T-cell (primary cell): ENCODE measurements around the gene SDHA. TPM values are rescaled to one million over a fixed set of nuclear protein-coding genes. Genes with fewer than 3 reads are reported as not detected.

Experiments
- ATAC-seq, 4 experiments: fragments of 200-7000 bp in 3 of 4; fragments of 150-1000 bp in 1 of 4; cut with Tn5 transposase; replicated peaks in 1 of 4; 1 replicate in 3 of 4; 2 replicates in 1 of 4; pipeline ENCODE4 v1.10.0; 2021; ENCODE audit warnings: moderate library complexity in 3 of 4, mild to moderate bottlenecking in 2 of 4, moderate number of reproducible peaks in 1 of 4
- CTCF ChIA-PET, 2 donors: fragments of 300-600 bp; sonication (Branson Sonifier 250); formaldehyde crosslinking; loops; one replicate each; lab custom pipeline; 2022; ENCODE audit warnings: antibody characterized with exemption in 2 of 2; lab: Charles Lee
- POLR2A ChIA-PET, 2 donors: fragments of 300-600 bp; sonication (Branson Sonifier 250); formaldehyde crosslinking; loops; one replicate each; lab custom pipeline; 2022; ENCODE audit warnings: antibody characterized with exemption in 2 of 2; lab: Charles Lee
- DNase-seq, 35 experiments: peaks; one replicate each; pipeline versions ENCODE4 v3.0.0 to v3.0.0-alpha.2; 2013 to 2023
- H3K27ac ChIP-seq: one replicate; pipeline ENCODE4 v1.5.1; 2013; ENCODE audit warnings: low read length
- H3K27me3 ChIP-seq, 2 experiments: replicated peaks in 1 of 2; 1 replicate in 1 of 2; 2 replicates in 1 of 2; pipeline versions ENCODE4 v1.6.1 to v1.7.0; 2013; ENCODE audit warnings: low read length in 1 of 2, mixed read lengths in 1 of 2; ENCODE audit not compliant: control insufficient read depth in 2 of 2, insufficient read depth in 2 of 2; ENCODE audit errors: extremely low read depth in 1 of 2
- H3K36me3 ChIP-seq, 2 donors: 1 replicate in 1 of 2; 2 replicates in 1 of 2; pipeline versions ENCODE4 v1.6.1 to v1.7.0; 2013; ENCODE audit warnings: low read length in 1 of 2; ENCODE audit not compliant: control insufficient read depth in 2 of 2, insufficient read depth in 1 of 2; ENCODE audit errors: extremely low read depth in 1 of 2
- H3K4me1 ChIP-seq, 2 experiments: 1 replicate in 1 of 2; 2 replicates in 1 of 2; pipeline versions ENCODE4 v1.6.1 to v1.7.0; 2013; ENCODE audit warnings: low read length in 2 of 2, mixed read lengths in 1 of 2; ENCODE audit not compliant: insufficient read depth in 2 of 2, control insufficient read depth in 1 of 2; ENCODE audit errors: extremely low read depth in 1 of 2
- H3K4me3 ChIP-seq, 2 donors: 1 replicate in 1 of 2; 2 replicates in 1 of 2; pipeline versions ENCODE4 v1.5.1 to v1.7.0; 2013; ENCODE audit warnings: mild to moderate bottlenecking in 2 of 2, low read length in 1 of 2, moderate library complexity in 1 of 2; ENCODE audit not compliant: control insufficient read depth in 1 of 2; ENCODE audit errors: extremely low read depth in 1 of 2
- H3K9me3 ChIP-seq: 2 replicates; pipeline ENCODE4 v1.7.0; 2013
- H3K27ac Mint-ChIP-seq, 2 donors: one replicate each; pipeline ENCODE4 v1.8.0; 2020 to 2021; ENCODE audit warnings: mild to moderate bottlenecking in 2 of 2, mixed read lengths in 2 of 2
- H3K27me3 Mint-ChIP-seq, 2 donors: one replicate each; pipeline ENCODE4 v1.8.0; 2021 to 2022; ENCODE audit warnings: mixed read lengths in 2 of 2
- H3K36me3 Mint-ChIP-seq: one replicate; pipeline ENCODE4 v1.8.0; 2021; ENCODE audit warnings: mixed read lengths
- H3K4me1 Mint-ChIP-seq, 3 donors: one replicate each; pipeline ENCODE4 v1.8.0; 2020 to 2022; ENCODE audit warnings: mixed read lengths in 3 of 3, mild to moderate bottlenecking in 1 of 3
- H3K4me3 Mint-ChIP-seq, 3 donors: one replicate each; pipeline ENCODE4 v1.8.0; 2020 to 2022; ENCODE audit warnings: mild to moderate bottlenecking in 3 of 3, mixed read lengths in 3 of 3, moderate library complexity in 3 of 3
- H3K9me3 Mint-ChIP-seq, 3 donors: one replicate each; pipeline ENCODE4 v1.8.0; 2020 to 2022; ENCODE audit warnings: mixed read lengths in 3 of 3
- WGBS: methylation state at CpG from one replicate; pipeline ENCODE4 v1.1.5; 2013; ENCODE audit warnings: missing lambda C conversion rate; ENCODE audit not compliant: insufficient coverage; 5-methylcytosine and 5-hydroxymethylcytosine counted together
- total RNA-seq, 35 experiments: library from RNA in 6 of 35; stranded (reverse) in 6 of 35; fragments of 120-200 nt in 1 of 35; gene quantifications; one replicate each; pipeline versions ENCODE4 v1.2.1 to v1.2.4 and lab custom pipeline; 2013 to 2026

The SDHA gene
- total RNA-seq, 5 donors from 2014 or later (not counting 1 experiment from before 2014, with no cell fraction given): 122 to 209 (median 140) TPM

DNA sequence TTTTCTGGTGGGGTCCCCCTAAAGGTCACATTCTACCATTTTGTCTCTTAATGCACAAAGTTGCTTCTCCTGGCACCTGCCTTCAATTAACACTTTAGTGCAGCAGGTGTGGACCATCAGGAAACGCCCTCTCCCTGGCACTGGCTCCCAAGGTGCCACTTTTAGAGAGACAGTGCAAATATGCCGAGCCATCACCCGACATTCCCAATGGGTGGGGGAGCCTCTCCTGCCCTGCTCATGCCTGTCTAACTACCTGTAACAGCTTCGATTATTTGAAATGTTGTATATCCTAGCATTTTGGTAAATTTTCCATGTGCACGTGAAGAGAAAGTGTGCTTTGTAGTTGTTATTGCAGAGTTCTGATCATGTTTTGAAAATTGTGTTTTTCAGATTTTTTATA, 40.0 kb upstream of the SDHA start:
- ATAC-seq: no peak
- ChIA-PET CTCF (no interaction called here), POLR2A (no interaction called here)
- Histone ChIP-seq H3K9me3 (no peaks in the 10 kb centered on the region), H3K4me3 (no peak overlapping the region), H3K4me1 (no peaks in the 10 kb centered on the region), H3K27me3 (peaks cover 0 to 30% of the 10 kb centered on the region in 2 experiments), H3K27ac (no peak overlapping the region), H3K36me3 (no peaks in the 10 kb centered on the region)
- WGBS: 81% methylated on average over 2 of the region's 5 CpGs
- DNase-seq: no peak
- H3K36me3 Mint-ChIP-seq: no peaks in the 10 kb centered on the region
- H3K27ac Mint-ChIP-seq: no peak overlapping the region
- H3K9me3 Mint-ChIP-seq: no peaks in the 10 kb centered on the region
- no peaks in the 10 kb centered on the region for H3K4me1 Mint-ChIP-seq
- H3K27me3 Mint-ChIP-seq: peaks cover 10 to 27% of the 10 kb centered on the region in 2 donors
- H3K4me3 Mint-ChIP-seq: no peak overlapping the region

DNA sequence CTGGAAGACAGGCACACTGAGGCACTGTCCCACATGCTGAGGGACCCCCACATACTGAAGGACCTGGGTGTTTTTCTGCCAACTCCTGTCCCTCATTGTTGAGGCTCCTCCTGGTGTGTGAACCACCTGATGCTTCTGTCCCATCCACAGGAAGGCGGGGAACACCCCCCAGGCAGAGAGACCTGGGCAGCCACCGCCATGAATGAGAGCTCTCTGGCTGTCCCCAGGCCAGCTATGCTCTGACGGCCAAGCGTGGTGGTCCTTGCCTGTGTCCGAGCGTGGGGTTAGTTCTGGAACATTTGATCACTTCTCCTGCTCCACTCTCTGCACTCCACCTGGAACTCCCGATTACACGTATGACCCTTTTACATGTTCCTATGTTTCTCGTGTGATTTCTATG, 38.7 kb upstream of the SDHA start:
- H3K9me3 ChIP-seq: no peaks in the 10 kb centered on the region
- peaks cover 6 to 19% of the 10 kb centered on the region in 2 donors for H3K27me3 Mint-ChIP-seq
- no peak for ATAC-seq
- no peak overlapping the region for H3K4me3 Mint-ChIP-seq
- no peak overlapping the region for H3K4me3 ChIP-seq
- no peaks in the 10 kb centered on the region for H3K36me3 ChIP-seq
- H3K27ac Mint-ChIP-seq: no peak overlapping the region
- no peak for DNase-seq
- H3K27ac ChIP-seq: no peak overlapping the region
- H3K27me3 ChIP-seq: peaks cover 0 to 25% of the 10 kb centered on the region in 2 experiments
- POLR2A ChIA-PET: no interaction called here
- no peaks in the 10 kb centered on the region for H3K9me3 Mint-ChIP-seq
- WGBS: 84% methylated on average over 8 of the region's 9 CpGs
- H3K36me3 Mint-ChIP-seq: no peaks in the 10 kb centered on the region
- H3K4me1 Mint-ChIP-seq: no peaks in the 10 kb centered on the region
- CTCF ChIA-PET: no interaction called here
- H3K4me1 ChIP-seq: no peaks in the 10 kb centered on the region

DNA sequence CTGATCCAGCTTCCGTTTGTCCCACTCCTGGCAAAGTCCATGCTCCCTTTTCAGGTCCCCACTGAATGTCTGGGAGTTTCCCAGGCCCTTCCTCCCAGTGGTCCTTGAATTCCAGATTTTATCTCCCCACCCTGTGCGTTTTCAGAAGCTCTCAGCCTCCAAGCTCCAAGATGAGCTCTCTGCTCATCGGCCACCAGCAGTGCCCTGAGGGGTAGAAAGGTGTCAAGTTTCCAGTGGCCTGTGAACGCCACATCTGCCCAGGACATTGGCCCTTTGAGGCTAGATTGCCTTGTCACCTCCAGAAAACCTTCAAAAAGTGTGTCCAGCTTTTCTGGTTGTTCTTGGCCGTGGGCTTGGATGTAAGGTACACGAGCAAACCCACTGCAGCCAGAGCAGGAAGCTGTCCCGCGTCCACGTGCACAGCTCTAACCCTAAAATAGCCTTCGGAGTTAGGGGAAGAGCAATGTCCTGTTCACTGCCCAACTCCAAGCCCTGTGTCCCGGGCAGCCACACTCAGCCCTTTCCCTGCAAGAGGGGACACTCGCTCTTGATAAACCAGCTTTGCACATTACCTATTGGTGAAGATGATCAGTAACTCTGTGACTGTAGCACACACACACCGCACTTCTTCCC, 37.7 kb upstream of the SDHA start:
- H3K27me3 Mint-ChIP-seq: peaks cover 6 to 20% of the 10 kb centered on the region in 2 donors
- Histone ChIP-seq H3K27me3 (peaks cover 0 to 21% of the 10 kb centered on the region in 2 experiments), H3K9me3 (no peaks in the 10 kb centered on the region), H3K4me1 (no peaks in the 10 kb centered on the region), H3K36me3 (no peaks in the 10 kb centered on the region), H3K27ac (no peak overlapping the region), H3K4me3 (no peak overlapping the region)
- ChIA-PET POLR2A (no interaction called here), CTCF (no interaction called here)
- ATAC-seq (no peak), DNase-seq (no peak)
- 86% methylated on average over 9 of the region's 13 CpGs for WGBS
- no peaks in the 10 kb centered on the region for H3K36me3 Mint-ChIP-seq
- no peaks in the 10 kb centered on the region for H3K9me3 Mint-ChIP-seq
- H3K4me3 Mint-ChIP-seq: no peak overlapping the region
- no peak overlapping the region for H3K27ac Mint-ChIP-seq
- H3K4me1 Mint-ChIP-seq: no peaks in the 10 kb centered on the region

DNA sequence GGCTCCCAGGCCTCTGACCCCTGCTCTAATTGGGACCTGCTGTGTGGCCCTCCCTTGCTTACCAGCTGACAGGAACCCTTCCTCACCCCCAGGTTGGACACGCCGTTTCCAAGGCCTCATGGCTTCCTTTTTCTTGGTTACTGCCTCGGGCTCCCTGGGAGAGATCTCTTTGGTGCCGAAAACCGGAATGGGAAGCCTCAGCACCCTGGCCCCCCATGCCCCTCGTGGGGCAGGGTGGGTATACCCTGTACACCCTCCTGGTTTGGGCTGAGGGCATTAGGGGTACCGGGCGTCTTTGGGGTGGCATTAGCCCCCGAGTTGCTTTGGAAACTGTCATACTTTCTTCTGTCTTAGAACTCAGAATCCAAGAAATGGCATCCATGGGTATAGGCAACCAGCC, 37.0 kb upstream of the SDHA start:
- H3K36me3 Mint-ChIP-seq: no peaks in the 10 kb centered on the region
- Histone ChIP-seq H3K27me3 (peaks cover 0 to 21% of the 10 kb centered on the region in 2 experiments), H3K9me3 (no peaks in the 10 kb centered on the region), H3K36me3 (no peaks in the 10 kb centered on the region), H3K4me1 (no peaks in the 10 kb centered on the region), H3K27ac (no peak overlapping the region), H3K4me3 (no peak overlapping the region)
- H3K4me3 Mint-ChIP-seq: no peak overlapping the region
- DNase-seq (no peak), ATAC-seq (no peak)
- no peaks in the 10 kb centered on the region for H3K9me3 Mint-ChIP-seq
- 93% methylated on average over 7 of the region's 9 CpGs for WGBS
- POLR2A ChIA-PET: no interaction called here
- H3K4me1 Mint-ChIP-seq: no peaks in the 10 kb centered on the region
- peaks cover 6 to 20% of the 10 kb centered on the region in 2 donors for H3K27me3 Mint-ChIP-seq
- CTCF ChIA-PET: no interaction called here
- H3K27ac Mint-ChIP-seq: no peak overlapping the region

DNA sequence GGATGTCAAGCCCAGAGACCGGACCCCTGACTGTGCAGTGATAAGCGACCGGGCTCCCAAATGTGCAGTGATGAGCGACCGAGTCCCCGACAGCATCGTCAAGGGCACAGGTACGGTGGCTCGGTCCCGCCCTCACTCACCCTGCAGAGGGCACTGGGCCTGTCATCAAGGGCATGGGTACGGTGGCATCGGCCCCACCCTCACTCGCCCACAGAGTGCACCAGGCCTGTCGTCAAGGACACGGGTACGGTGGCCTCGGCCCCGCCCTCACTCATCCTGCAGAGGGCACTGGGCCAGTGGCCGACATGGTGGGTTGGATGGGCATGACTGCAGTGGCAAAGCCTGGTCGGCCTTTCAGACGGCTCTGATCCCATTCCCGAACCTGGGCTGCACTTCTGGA, 36.6 kb upstream of the SDHA start:
- ATAC-seq: no peak
- CTCF ChIA-PET: no interaction called here
- Histone ChIP-seq H3K27me3 (peaks cover 0 to 23% of the 10 kb centered on the region in 2 experiments), H3K4me1 (no peaks in the 10 kb centered on the region), H3K4me3 (no peak overlapping the region), H3K9me3 (no peaks in the 10 kb centered on the region), H3K36me3 (no peaks in the 10 kb centered on the region), H3K27ac (no peak overlapping the region)
- Mint-ChIP-seq H3K9me3 (no peaks in the 10 kb centered on the region), H3K27ac (no peak overlapping the region), H3K4me1 (no peaks in the 10 kb centered on the region), H3K27me3 (peaks cover 6 to 20% of the 10 kb centered on the region in 2 donors), H3K36me3 (no peaks in the 10 kb centered on the region), H3K4me3 (no peak overlapping the region)
- no peak for DNase-seq
- POLR2A ChIA-PET: no interaction called here
- 87% methylated on average over 22 of the region's 22 CpGs for WGBS

DNA sequence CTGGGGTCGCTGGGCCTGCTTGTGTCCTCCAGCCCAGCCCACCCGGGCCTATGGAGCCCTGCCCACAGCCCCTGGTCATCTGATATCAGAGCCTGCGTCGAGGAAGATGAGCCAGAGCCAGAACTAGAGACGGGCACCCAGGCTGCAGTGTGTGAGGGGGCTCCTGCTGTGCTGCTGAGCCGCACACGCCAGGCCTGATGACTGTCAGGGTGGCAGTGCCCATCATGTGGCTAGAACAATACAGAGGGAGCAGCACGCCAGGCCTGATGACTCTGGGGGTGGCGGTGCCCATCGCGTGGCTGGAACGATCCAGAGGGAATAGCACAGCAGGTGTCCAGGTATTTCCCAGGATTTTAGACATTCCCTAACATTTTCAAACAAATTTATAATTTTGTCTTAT, 36.0 kb upstream of the SDHA start:
- Mint-ChIP-seq H3K9me3 (no peaks in the 10 kb centered on the region), H3K27ac (no peak overlapping the region), H3K36me3 (no peaks in the 10 kb centered on the region), H3K27me3 (peaks cover 6 to 20% of the 10 kb centered on the region in 2 donors), H3K4me3 (no peak overlapping the region), H3K4me1 (no peaks in the 10 kb centered on the region)
- 86% methylated on average over 11 of the region's 12 CpGs for WGBS
- peaks cover 0 to 29% of the 10 kb centered on the region in 2 experiments for H3K27me3 ChIP-seq
- DNase-seq: no peak
- H3K27ac ChIP-seq: no peak overlapping the region
- no peak overlapping the region for H3K4me3 ChIP-seq
- POLR2A ChIA-PET: no interaction called here
- ATAC-seq: no peak
- H3K36me3 ChIP-seq: no peaks in the 10 kb centered on the region
- no peaks in the 10 kb centered on the region for H3K4me1 ChIP-seq
- CTCF ChIA-PET: no interaction called here
- H3K9me3 ChIP-seq: no peaks in the 10 kb centered on the region
